ENCODE data around the gene REC114. TPM values are rescaled to one million over a fixed set of nuclear protein-coding genes. Genes with fewer than 3 reads are reported as not detected.

The REC114 gene
- total RNA-seq = not detected in 2 replicates

GRCh38 chr15:73442968-73443367 lies at the start of gene REC114:
REC114 (plus strand) TSS chr15:73443164; CDS start chr15:73443186, 22 bp downstream.

Other genes with a start within 250 kb of the REC114 start
- gene HCN4, start 74.2 kb upstream of the REC114 start, total RNA-seq = under 0.01 TPM in 1 of 2 replicates, not detected in the other
- gene NPTN, start 190.2 kb downstream of the REC114 start, total RNA-seq = 154 and 162 TPM in 2 replicates
- gene CD276, start 241.2 kb downstream of the REC114 start, total RNA-seq = 170 and 216 TPM in 2 replicates

Measured in smooth muscle cell of trachea (primary cell).